Hepatocyte (in vitro differentiated cells): Measurements from ENCODE around the gene GKN2. TPM values are rescaled to one million over a fixed set of nuclear protein-coding genes. Genes with fewer than 3 reads are reported as not detected.

Experiments
- DNase-seq: peaks from one replicate; pipeline ENCODE4 v3.0.0-alpha.2; 2016; ENCODE audit warnings: low spot score
- H2AFZ ChIP-seq: fragments of 200-600 bp; sonication (generic); 2 replicates; pipeline ENCODE4 v1.6.0; 2016; ENCODE audit warnings: antibody characterized with exemption, mild to moderate bottlenecking
- H3K27ac ChIP-seq: fragments of 200-600 bp; sonication (generic); 2 replicates; pipeline ENCODE4 v1.5.1; 2016; ENCODE audit warnings: mild to moderate bottlenecking
- H3K27me3 ChIP-seq: fragments of 200-600 bp; sonication (generic); 2 replicates; pipeline ENCODE4 v1.6.1; 2016
- H3K36me3 ChIP-seq: fragments of 200-600 bp; sonication (generic); replicated peaks from 2 replicates; pipeline ENCODE4 v1.5.1; 2016; ENCODE audit warnings: low read depth; ENCODE audit not compliant: insufficient read depth
- H3K4me1 ChIP-seq: fragments of 200-600 bp; sonication (generic); 2 replicates; pipeline ENCODE4 v1.5.1; 2016; ENCODE audit warnings: mild to moderate bottlenecking, moderate library complexity; ENCODE audit not compliant: insufficient read depth
- H3K4me2 ChIP-seq: fragments of 200-600 bp; sonication (generic); 2 replicates; pipeline ENCODE4 v1.6.0; 2016
- H3K4me3 ChIP-seq: fragments of 200-600 bp; sonication (generic); 2 replicates; pipeline ENCODE4 v1.5.1; 2016; ENCODE audit warnings: mild to moderate bottlenecking
- H3K79me2 ChIP-seq: fragments of 200-600 bp; sonication (generic); 2 replicates; pipeline ENCODE4 v1.6.0; 2017; ENCODE audit warnings: mild to moderate bottlenecking
- H3K9me2 ChIP-seq: fragments of 200-600 bp; sonication (generic); replicated peaks from 2 replicates; pipeline ENCODE4 v1.6.0; 2017; ENCODE audit warnings: mild to moderate bottlenecking; ENCODE audit not compliant: insufficient read depth
- H3K9me3 ChIP-seq: fragments of 200-600 bp; sonication (generic); 2 replicates; pipeline ENCODE4 v1.5.1; 2016; ENCODE audit warnings: low read depth, mild to moderate bottlenecking
- H4K20me1 ChIP-seq: fragments of 200-600 bp; sonication (generic); 2 replicates; pipeline ENCODE4 v1.6.0; 2016; ENCODE audit warnings: mild to moderate bottlenecking; ENCODE audit not compliant: insufficient read depth, poor library complexity, severe bottlenecking
- CTCF ChIP-seq: fragments of 200-600 bp; sonication (generic); IDR thresholded peaks from 2 replicates; pipeline ENCODE4 v1.5.1; 2016; ENCODE audit warnings: antibody characterized with exemption, mild to moderate bottlenecking; ENCODE audit not compliant: poor library complexity
- EZH2 ChIP-seq: fragments of 200-600 bp; sonication (generic); IDR thresholded peaks from 2 replicates; pipeline ENCODE4 v1.6.1; 2016; ENCODE audit warnings: antibody characterized with exemption, mild to moderate bottlenecking, borderline replicate concordance
- EZH2phosphoT487 ChIP-seq: fragments of 200-600 bp; sonication (generic); IDR thresholded peaks from one replicate; pipeline ENCODE4 v1.6.1; 2018; ENCODE audit warnings: antibody characterized with exemption, mild to moderate bottlenecking, low read depth, moderate library complexity; ENCODE audit not compliant: unreplicated experiment, severe bottlenecking
- WGBS: methylation state at CpG from one replicate; pipeline ENCODE4 v1.1.6; 2016; ENCODE audit warnings: low lambda C conversion rate; ENCODE audit errors: missing lambda C conversion rate; 5-methylcytosine and 5-hydroxymethylcytosine counted together
- polyA plus RNA-seq: library from polyadenylated mRNA; unstranded; fragments of >200 nt; fragmentation: Nextera tagmentation; extraction: Ambion mirVana; gene quantifications from 2 replicates; pipeline ENCODE4 v1.2.1, GENCODE V29; 2016
- total RNA-seq: library from RNA; depleted of rRNA; stranded (reverse); fragments of >200 nt; gene quantifications from 2 replicates; pipeline ENCODE4 v1.2.3, GENCODE V29; 2014

GKN2 gene
- total and polyA plus RNA-seq, 2 experiments from 2014 or later, result not detected

- H3K4me2 ChIP-seq, result no peak overlapping the region
- H3K79me2 ChIP-seq, result no peaks in the 10 kb centered on the region
- H3K9me3 ChIP-seq, result no peaks in the 10 kb centered on the region
- no peaks in the 10 kb centered on the region for H3K9me2 ChIP-seq
- DNase-seq, result no peak
- TF ChIP-seq EZH2 (no peak), CTCF (no peak), EZH2phosphoT487 (no peak)
- H2AFZ ChIP-seq, result no peak overlapping the region
- H3K4me3 ChIP-seq, result no peak overlapping the region
- H4K20me1 ChIP-seq, result no peaks in the 10 kb centered on the region
- 81% methylated on average over 4 of the region's 4 CpGs for WGBS
- no peaks in the 10 kb centered on the region for H3K27me3 ChIP-seq
- H3K36me3 ChIP-seq, result no peaks in the 10 kb centered on the region
- H3K4me1 ChIP-seq, result no peaks in the 10 kb centered on the region
- H3K27ac ChIP-seq, result no peak overlapping the region
Measured at GRCh38 chr2:68915393-68915792, 37.3 kb downstream of the GKN2 start.

- Histone ChIP-seq H3K9me2 (no peaks in the 10 kb centered on the region), H3K9me3 (no peaks in the 10 kb centered on the region), H3K36me3 (no peaks in the 10 kb centered on the region), H3K4me1 (no peaks in the 10 kb centered on the region), H2AFZ (no peak overlapping the region), H4K20me1 (no peaks in the 10 kb centered on the region), H3K79me2 (no peaks in the 10 kb centered on the region), H3K27me3 (no peaks in the 10 kb centered on the region), H3K4me2 (no peak overlapping the region), H3K4me3 (no peak overlapping the region), H3K27ac (no peak overlapping the region)
- no peak for TF ChIP-seq CTCF
- TF ChIP-seq EZH2phosphoT487, result no peak
- no peak for TF ChIP-seq EZH2
- DNase-seq, result no peak
- 98% methylated on average over 3 of the region's 3 CpGs for WGBS
Measured at GRCh38 chr2:68913359-68913758, 39.3 kb downstream of the GKN2 start.

- no peak for DNase-seq
- no peaks in the 10 kb centered on the region for H3K9me2 ChIP-seq
Measured at GRCh38 chr2:68912732-68913131, 40.0 kb downstream of the GKN2 start.

More at GRCh38 chr2:68912732-68913131, 40.0 kb downstream of the GKN2 start:
- WGBS, result 46% methylated on average over 2 of the region's 2 CpGs
- H3K4me3 ChIP-seq, result no peak overlapping the region
- H3K27me3 ChIP-seq, result no peaks in the 10 kb centered on the region
- H2AFZ ChIP-seq, result no peak overlapping the region
- H4K20me1 ChIP-seq, result no peaks in the 10 kb centered on the region
- H3K9me3 ChIP-seq, result no peaks in the 10 kb centered on the region
- no peaks in the 10 kb centered on the region for H3K4me1 ChIP-seq
- H3K79me2 ChIP-seq, result no peaks in the 10 kb centered on the region
- no peak overlapping the region for H3K27ac ChIP-seq
- no peak overlapping the region for H3K4me2 ChIP-seq
- no peaks in the 10 kb centered on the region for H3K36me3 ChIP-seq
- no peak for TF ChIP-seq CTCF
- TF ChIP-seq EZH2, result no peak
- TF ChIP-seq EZH2phosphoT487, result no peak
